Activated CD4-positive, alpha-beta memory T cell treated with anti-CD3 and anti-CD28 coated beads, Interleukin-2, amount 10 ng/mL, durations not matched to agents 7 days and 5 days (primary cell): ENCODE data around the gene SOSTDC1. TPM values are rescaled to one million over a fixed set of nuclear protein-coding genes. Genes with fewer than 3 reads are reported as not detected.

ENCODE experiments used
- CTCF ChIA-PET: fragments of 350-600 bp; sonication (Branson Sonifier 250); formaldehyde crosslinking; loops from one replicate; lab custom pipeline; 2021; ENCODE audit warnings: antibody characterized with exemption, inconsistent platforms; lab: Charles Lee
- POLR2A ChIA-PET: fragments of 350-600 bp; sonication (Branson Sonifier 250); formaldehyde crosslinking; loops from one replicate; lab custom pipeline; 2021; ENCODE audit warnings: antibody characterized with exemption; lab: Charles Lee
- DNase-seq: peaks from one replicate; pipeline ENCODE4 v3.0.0-alpha.2; 2020
- H3K27ac Mint-ChIP-seq: one replicate; pipeline ENCODE4 v1.8.0; 2021; ENCODE audit warnings: mild to moderate bottlenecking, mixed read lengths
- H3K27me3 Mint-ChIP-seq: one replicate; pipeline ENCODE4 v1.8.0; 2021; ENCODE audit warnings: mixed read lengths
- H3K36me3 Mint-ChIP-seq: one replicate; pipeline ENCODE4 v1.8.0; 2021; ENCODE audit warnings: low read depth, mixed read lengths
- H3K4me1 Mint-ChIP-seq: one replicate; pipeline ENCODE4 v1.8.0; 2021; ENCODE audit warnings: mixed read lengths
- H3K4me3 Mint-ChIP-seq: one replicate; pipeline ENCODE4 v1.8.0; 2021; ENCODE audit warnings: mild to moderate bottlenecking, mixed read lengths
- H3K9me3 Mint-ChIP-seq: one replicate; pipeline ENCODE4 v1.8.0; 2021; ENCODE audit warnings: mixed read lengths
- total RNA-seq, 2 experiments: library from RNA; stranded (reverse); gene quantifications; one replicate each; pipeline ENCODE4 v1.2.3, GENCODE V29; 2021

Gene SOSTDC1
- total RNA-seq, 2 experiments from 2014 or later, result not detected

DNA sequence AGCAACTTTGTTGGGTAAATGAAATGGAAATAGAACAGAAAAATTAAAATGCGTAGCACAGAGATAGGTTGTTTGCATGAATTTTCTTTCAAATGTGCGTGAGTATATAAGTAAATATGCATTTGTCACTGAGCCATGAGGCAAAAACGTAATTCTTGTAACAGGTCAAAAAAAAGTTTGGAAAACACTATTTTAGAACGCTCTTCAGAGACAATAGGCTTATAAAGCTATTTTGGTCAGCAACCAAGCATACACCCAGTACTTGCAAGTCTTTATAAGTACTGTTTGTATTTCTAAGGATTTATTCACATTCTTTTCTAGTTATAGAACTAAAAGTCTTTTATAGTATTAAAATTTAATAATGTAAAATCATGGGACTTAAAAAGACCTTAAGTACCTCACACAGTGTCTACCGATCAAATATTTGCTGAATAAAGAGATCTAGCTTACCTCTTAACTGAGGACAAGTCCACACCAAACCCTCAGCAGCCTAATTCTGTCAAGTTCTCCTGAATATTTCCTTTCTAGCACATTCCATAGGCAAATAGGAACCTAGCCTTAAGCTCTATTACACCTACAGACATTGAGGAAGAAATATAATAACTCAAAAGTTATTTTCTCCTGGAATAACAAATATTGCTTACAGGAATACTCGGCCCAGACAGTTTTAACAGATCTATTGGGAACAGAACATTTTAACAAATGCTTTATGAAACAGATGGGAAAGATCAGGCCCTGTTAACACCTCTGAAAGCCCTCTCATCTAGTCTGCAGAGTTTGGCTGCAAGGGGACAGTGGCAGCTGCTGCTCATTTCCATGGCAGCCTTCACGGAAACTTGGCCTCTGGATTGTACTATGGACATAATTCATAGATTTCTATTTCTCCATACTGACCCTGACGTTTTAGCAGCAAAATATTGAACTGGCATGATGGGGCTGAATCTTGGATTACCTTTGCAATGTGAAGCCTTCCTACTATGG is 53.0 kb downstream of the SOSTDC1 start:
- CTCF ChIA-PET, result no interaction called here
- DNase-seq, result no peak
- POLR2A ChIA-PET, result no interaction called here
- Mint-ChIP-seq H3K4me3 (no peak overlapping the region), H3K27me3 (no peaks in the 10 kb centered on the region), H3K4me1 (peaks cover 9% of the 10 kb centered on the region), H3K9me3 (no peaks in the 10 kb centered on the region), H3K36me3 (no peaks in the 10 kb centered on the region), H3K27ac (no peak overlapping the region)

Other genes with a start within 250 kb of the SOSTDC1 start
- under 1 TPM; 0.30 to 0.68 TPM for gene CRPPA, start 44.2 kb downstream of the SOSTDC1 start, total RNA-seq
- gene LRRC72, start 61.1 kb upstream of the SOSTDC1 start, total RNA-seq, result not detected
- 10 to 100 TPM; 11.7 to 12.3 TPM for gene ANKMY2, start 180.0 kb upstream of the SOSTDC1 start, total RNA-seq
- 10 to 100 TPM; 33.4 to 33.6 TPM for gene BZW2, start 180.4 kb upstream of the SOSTDC1 start, total RNA-seq